HuH-7.5 (cell line): Measurements from ENCODE around the gene FOXP1.
"Not testable (repeated sequence)": the region's sequence is repeated elsewhere in the genome, so short reads cannot be mapped to it uniquely, and the experiment has no call there.

Experiments used
- DNase-seq: peaks from one replicate; pipeline ENCODE4 v3.0.0; 2011; ENCODE audit warnings: low spot score

FOXP1 gene

DNA sequence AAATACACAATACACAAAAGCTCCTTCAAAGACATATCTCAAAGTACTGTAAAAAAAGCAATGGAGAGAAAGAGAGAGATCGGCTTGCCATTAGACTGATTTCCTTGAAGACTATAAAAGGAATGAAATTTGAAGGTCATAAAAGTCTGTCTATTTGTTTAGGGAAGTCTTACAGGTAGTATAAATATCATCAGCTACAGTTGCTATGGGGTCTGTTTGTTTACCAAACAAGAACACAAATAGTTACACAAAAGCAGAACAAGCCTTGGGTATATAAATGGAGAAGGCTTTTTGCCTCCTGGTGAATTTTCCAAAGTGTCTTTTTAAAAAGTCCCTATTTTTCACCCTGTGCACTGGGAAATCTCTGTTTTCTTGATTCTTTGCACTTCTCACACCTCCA lies 552.3 kb downstream of the FOXP1 start:
- no peak for DNase-seq

DNA sequence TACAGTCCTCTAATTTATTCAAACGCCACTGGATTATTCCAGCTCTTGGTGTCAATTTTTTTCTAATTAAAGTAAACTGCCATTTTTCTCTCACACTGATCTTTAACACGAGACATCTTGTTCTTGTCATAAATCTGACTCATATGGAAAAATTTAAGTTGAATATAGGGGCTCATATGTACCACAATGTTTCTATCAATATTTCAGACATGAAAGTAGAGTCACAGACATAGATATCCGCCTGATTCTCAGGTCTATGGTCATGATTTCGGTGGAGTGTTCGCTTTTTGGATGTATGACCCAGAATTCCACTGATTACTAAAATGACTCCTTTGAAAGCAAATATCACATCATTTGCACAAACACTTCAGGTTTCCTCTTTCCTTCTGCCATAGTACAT lies 552.8 kb downstream of the FOXP1 start:
- DNase-seq: no peak

DNA sequence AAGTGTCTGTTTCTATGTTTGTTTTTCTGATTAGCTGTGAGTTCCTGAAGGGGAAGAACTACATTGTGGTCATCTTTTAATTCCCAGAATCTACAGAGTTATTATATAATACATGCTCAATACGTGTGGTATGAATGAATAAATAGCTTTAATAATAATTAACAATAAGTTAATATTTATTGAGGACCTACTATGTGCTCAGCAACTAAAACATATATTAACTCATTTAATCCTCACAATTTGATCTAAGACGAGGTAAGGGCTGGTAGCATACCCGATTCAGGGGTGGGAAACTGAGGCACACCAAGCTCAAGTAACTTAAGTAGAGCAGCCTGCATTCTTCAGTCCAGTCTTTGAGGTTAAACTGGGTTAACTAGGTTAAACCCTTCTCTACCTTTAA lies 553.8 kb downstream of the FOXP1 start:
- DNase-seq: no peak

DNA sequence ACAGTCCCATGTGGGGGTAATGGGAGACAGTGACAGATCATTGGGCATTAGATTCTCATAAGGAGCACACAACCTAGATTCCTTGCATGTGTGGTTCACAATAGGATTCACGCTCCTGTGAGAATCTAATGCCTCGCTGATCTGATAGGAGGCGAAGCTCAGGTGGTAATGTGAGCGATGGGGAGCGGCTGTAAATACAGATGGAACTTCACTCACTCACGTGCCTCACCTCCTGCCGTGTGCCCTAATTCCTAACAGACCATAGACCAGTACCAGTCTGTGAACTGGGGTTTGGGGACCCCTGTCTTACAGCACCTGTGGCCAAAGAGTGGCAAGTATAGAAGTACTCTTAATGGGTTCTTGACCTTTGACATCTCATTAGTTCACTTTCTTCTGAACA lies 554.7 kb downstream of the FOXP1 start:
- DNase-seq: no peak

DNA sequence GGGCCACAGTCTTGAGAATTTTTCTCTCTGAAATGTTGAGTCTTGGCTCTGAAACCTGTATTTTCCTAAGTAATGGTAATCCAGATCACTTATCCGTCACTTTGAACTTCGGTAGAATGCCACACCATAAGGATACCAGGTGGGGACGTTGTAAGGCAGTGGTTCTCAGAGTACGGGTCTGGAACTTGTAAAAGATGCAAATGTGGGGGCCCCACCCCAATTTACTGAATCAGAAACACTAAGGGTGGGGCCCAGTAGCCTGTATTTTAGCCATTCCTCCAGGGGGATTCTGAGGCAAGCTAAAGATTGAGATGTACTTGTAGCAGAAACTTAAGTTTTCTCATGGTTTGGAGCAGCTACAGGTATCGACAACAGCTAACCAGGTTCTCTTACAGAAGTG lies 555.3 kb downstream of the FOXP1 start:
- no peak for DNase-seq

DNA sequence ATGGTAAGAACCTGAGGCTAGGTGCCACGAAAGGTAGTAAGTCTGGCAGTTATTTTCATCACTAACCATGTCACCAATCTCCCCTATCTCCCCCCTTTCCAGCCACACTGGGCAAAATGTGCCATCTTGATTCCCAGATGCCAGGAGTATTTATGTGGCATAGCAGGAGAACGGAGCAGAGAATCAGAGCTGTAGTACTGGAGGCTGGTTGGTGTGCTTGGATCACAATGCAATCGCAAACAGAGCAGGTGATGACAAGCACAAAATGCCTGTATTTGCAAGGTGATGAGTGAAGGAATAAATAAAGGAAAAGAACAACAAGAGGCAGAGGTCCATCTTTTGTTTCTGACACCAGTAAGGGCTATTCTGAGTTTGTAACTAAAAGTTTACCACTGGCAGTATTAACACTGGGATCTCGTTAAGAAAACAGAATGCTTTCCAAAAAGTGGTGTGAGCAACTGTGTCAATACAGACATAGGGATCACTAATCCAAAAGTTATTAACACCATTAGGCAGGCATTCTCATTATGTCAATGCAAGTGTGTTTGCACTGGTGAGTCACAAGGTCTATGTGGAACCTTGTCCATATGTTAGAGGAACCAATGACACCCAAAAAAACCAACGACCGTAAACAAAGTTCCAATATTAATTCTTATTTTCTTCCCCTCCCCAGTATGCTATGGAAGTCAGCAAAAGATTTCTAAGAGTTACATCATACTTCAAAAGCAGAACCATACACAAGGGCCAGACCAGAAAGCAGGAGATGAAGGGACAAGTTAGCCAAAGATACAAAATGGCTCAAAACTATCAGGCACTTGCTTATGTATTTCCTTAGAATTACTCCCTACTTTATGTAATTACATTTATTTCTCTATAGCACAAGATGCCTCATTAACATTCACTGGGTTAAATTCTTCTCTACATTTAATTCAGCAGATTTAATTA lies 556.6 kb downstream of the FOXP1 start:
- no peak for DNase-seq

DNA sequence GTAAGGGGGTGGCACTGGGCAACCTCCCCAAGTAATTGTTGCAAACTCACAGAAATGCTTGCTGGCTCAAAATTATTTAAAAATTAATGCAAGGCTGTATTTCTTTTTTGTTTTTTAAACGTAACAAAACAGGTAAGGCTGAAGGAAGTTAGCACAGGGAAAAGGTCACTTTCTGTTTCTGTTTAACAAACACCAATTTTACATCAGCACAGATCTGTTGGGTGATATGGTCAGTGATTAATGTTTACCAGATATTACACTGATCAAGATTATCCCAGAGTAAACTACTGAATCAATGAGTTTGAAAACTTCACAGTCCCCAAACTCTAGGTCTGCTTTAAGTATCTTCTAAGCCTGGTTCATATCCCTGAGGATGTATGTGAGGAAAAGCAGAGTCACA lies 558.0 kb downstream of the FOXP1 start:
- no peak for DNase-seq

DNA sequence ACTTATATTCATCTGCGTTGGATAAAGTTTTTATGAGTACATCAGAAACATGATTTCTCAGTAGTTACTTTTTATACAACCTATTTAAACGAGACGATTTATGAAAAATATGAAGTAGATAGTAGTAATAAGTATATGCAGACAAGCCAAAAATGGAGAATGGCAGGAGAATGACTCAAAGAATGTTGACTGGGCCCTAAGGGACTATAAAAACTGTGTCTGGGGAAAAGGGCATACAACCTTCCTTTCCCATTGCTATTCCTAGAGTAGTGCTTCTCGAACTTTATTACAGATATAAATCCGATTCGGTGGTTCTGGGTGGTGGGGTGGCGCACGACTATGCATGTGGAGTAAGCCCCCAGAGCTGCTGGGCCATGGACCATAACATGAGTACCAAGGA lies 558.5 kb downstream of the FOXP1 start:
- DNase-seq: no peak

DNA sequence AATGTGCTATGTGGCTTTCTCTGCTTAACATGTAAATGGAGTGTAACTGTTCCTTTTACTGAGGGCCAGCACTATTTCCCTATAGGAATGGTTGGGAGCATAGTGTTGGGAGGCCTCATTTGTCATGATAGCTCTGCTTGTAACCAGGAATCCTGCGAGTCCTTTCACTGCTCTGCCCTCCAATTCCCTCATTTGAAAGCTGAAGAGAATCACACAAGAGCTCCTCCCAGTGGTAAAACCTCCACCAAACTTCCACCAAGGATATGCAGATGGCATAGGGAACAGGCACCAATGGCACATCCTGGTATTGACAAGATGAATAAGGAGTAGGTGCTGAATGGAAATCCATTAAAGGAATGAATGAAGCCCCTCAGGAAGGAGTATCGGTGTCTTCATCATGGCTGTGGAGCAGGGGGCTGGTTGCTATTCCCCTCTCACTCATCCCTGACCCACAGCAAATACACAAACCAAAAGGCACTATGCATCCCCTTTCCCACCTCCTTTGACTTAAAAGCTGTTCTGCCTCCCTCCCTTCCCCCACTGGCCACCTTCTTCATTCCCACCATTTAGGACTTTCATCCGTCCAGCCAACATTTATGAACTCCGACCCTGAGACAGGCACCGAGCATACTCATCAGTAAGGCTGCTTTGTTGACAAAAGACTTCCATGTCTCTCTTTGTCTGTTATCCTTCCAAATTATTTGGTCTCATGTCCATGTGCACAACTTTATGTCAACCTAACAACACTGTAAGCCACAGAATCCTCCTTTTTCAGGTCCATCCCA lies 560.8 kb downstream of the FOXP1 start:
- no peak for DNase-seq

DNA sequence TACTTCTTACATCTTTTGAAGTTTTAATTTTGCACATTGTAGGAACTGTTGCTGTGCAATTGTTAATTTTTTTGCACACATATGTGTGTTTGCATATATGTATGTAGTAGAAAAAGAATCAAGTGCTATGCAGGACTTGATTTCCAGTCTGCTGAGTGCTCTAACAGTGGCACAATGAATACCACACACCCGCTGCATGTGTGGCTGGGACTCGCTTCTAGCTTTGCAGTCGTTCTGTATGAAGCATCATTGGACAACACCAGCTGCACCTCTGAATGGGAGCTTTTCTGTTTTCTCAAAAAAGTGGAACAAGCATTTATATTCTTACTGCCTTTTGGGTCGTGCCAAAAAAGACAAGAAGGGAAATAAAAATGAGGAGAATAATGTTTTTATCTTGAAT lies 564.7 kb downstream of the FOXP1 start:
- no peak for DNase-seq

DNA sequence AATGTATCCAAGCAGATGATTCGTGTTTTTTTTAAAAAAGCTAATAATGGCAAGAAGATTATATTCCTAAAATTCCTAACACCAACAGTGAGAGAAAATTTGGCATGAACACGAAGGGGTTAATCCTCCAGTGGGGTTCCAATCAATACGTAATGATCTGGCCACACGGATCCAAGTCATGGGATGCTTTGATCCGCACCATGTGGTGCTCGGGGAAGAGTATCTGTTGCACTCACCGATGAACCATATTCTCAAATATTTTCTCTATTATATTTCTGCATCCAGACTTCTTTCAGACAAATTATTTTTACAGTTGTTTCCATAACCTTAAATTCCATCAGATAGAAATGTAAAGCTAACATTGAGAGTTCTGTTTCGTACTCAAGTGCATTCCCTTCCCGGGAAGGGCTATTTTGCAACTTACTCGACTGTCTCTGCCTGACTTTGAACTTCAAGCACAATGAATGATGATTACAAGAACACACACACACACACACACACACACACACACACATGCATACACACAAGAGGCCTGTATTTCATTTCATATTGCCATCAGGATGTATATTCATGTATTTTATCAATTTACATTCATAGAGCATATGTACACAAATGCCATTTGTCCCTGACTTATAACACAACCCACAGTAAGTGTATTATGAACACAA lies 567.2 kb downstream of the FOXP1 start:
- DNase-seq: no peak

DNA sequence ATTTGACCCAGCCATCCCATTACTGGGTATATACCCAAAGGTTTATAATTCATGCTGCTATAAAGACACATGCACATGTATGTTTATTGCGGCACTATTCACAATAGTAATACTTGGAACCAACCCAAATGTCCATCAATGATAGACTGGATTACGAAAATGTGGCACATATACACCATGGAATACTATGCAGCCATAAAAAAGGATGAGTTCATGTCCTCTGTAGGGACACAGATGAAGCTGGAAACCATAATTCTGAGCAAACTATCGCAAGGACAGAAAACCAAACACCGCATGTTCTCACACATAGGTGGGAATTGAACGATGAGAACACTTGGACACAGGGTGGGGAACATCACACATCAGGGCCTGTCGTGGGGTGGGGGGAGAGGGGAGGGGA lies 568.9 kb downstream of the FOXP1 start:
- DNase-seq: not testable (repeated sequence)

DNA sequence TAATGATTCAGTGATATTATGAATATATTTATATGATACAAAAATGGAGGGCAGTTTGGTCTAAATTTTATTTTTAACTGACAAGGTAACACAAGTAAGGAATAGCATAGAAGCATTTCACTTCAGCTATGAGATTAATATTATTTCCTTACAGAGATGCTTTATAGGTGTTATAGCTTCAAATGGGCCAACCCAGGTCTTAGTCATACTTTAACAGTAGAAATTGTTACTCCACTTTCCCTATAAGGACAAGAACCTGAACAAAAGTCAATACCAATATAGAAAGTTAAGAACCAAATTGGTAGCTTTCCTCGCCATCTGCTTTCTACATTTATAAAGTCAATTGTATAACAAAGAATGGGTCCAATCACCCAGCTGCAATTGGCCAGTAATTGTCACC lies 570.6 kb downstream of the FOXP1 start:
- no peak for DNase-seq

DNA sequence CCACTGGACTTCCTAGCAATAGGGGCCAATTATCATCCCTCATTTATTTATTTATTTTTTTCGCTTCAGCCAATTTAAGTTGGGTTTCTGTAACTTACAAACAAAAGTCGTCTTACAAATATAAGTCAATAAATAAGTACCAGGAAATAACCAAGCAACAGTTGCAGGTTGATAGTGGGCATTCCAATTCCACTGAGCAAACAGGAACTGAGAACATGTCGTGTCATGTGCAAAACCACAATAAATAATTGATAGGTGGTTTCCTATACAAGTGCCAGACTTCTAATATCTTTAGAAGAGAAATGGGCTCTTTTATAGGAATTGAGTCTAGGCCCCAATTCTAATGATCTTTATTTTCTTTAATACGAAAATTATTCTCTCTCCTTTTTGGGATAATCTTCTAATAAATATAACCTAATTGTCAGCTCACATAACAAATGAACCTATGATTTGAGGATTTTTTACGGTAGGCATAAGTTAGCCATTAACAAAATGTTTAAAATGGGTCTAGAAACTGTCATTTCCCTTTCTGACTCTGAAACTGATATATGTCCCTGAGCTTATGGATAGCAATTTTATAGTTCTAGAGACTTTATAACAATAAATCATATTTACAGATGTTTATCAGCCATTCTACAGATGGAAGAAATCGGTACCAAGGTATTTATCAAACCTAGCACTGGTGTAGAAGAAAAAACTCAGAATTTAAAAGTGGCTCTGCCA lies 571.8 kb downstream of the FOXP1 start:
- DNase-seq: no peak

DNA sequence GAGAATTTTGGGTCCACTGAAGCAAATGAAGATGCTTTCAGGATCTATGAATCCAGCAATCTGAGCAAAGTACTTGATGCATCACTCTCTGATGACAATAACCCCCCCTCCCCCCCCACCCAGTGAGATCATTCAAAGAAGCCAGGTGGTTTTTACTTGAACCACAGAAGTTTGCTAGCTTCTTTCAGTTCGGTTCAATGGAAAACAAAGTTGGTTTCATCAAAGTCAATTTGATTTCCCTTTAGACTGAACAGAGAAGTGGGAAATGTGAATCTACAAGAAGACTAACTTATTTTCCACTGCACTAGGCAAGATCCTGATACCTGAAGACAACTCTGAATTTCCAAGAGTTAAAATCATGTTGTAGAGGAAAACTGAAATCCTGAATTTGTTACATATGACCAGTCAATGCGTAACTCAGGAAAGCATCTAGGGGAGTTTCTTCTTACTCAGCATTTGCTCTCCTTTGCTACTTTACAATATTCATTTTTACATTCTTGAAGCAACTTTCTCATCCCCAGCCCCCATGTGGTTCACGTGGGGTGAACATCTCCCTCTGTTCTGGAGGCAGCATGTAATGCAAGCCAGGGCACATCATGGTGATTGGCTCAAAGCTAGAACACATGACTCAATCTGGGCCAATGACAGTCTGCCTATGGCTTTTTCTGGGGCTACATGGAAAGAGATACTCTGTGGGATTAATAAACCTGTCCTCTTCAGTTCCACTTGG lies 572.6 kb downstream of the FOXP1 start:
- no peak for DNase-seq

DNA sequence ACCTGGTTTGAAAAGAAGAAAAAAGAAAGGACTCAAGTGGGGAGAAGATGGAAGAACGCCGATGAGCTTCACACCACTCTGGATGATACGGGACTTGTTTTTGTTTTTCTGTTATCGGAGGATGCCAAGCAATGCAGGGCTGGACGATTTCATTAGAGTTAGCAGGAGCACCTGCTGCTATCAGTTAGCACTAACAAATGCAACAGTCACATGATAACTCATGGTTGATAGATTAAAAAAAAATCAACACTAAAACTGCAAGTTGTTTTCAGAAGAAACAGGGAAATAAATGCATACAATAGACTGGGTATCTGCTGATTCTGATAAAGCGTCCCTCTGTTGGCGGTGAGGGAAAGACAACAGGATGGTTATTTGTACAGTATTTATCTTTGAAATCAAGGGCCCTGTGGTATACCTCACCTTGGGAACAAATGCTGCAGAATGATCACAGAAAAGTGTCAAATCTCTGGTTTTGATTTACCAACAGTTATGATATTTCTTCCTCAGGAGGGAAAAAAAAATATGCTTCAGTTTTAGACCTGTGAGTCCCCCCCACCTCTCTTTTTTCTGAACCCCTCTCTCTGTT lies 575.1 kb downstream of the FOXP1 start:
- DNase-seq: no peak

DNA sequence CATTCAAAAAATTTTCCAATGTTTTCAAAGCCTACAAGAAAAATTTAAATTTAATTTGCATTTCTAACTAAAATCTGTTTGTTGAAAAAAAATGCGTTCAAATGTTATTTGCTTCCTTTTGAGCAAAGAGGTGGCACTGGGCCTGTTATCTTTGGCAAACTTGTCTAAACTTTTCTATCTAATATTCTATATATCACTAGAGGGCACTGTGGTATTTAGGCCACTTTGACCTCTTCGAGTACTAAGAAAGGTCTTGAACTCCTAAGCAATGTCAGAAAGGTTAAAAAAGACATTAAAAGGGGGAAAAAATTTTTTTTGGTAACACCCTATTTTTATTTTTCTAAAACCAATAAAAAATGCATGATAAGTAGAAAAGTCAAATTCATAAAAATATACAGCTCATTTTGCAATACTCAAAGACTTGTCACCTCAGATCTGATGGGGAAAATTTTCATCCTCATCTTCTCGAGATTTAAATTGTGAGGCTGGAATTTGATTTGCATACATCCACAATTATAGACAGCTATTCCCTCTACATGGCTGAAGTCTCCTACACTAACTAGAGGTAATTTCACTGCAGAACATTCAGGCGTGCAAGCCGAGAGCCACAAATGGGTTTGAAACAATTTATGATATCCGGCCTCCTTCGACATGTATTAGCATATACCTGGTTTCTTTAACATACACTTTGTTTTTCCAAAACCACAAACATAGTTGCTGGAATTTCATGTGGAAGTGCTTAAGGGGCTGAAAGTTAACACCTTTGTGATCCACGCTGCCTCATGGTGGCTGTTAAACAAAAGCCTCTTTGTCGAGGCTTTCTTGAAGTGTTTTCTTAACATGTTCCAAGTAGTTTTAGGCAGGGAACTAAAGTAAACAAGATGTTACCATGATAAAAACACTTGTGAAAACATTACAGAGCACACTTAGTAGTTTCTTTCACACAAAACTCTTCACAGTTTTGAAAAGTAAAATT lies 576.4 kb downstream of the FOXP1 start:
- no peak for DNase-seq

DNA sequence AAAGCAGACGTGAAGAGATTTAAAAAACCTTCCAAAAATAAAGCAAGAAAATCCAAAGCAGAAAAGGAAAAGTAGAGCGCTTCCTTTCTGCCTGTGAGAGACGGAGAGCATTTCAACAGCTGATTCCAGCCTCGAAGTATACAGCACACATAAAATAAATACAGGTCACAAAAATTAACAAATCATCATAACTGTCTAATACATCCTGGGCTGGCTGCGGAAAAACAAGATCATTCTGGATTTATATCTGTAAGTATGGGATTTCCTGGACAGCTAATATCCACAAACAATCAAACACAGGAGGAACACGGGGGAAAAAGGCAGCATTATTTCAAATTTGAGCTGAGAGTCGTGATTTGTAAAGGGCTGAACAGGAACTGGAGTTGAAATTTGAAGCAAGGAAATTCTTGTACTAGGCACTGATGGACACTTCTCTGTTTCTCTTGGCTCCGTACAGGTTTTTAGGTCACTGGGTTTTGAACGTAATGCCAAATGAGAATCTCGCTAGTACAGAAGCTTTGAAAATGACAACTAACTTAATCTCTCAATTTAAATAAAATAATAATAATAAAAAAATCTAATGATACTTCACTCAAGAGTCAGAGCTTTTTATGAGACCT lies 577.7 kb downstream of the FOXP1 start:
- no peak for DNase-seq

DNA sequence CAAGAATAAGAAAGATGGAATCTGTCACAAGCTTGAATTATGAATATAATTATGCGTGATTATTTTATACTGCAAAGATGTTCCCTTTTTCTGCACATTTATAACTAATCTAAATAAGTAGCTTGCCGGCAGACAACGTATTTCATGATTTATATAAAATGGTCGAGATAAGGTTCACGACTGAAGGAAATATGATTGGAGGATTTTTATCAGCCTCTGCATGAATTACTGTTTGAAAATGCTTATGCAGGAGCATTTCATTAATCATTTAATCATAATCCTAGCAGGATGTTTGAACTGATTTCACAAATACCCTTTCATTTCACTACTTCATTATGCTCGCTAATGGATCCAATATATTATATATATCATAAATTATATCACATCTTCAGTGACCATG lies 580.0 kb downstream of the FOXP1 start:
- DNase-seq: no peak
